Endometrium (tissue), 2 donors: Measurements from ENCODE around the gene EYA3.

Experiments used
- FAIRE-seq: peaks from 2 replicates; lab custom pipeline; 2012; peaks lifted over from hg19 to GRCh38; lab: Jason Lieb, UNC
- donor health status: control.
- donor health status: control.

Gene EYA3

DNA sequence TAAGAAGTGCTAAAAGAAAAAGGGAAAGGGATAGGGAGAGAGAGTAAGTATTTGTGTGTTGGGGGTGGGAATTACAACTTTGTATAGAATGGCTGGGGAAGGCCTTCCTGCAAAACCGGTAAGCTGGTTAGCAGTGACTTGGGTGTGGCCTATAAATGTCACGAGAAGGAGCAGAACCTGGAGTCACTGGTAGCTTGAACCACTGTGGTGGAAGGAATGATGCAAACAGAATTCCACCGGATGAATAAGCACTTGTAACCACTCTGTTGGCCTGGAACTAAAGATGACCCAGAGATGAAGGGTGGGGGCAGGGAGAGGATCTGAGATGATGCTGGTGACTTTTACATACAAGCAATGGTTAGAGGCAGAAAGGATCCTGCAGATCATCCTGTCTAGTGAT is 119.7 kb downstream of the EYA3 start:
- FAIRE-seq, result no peak

DNA sequence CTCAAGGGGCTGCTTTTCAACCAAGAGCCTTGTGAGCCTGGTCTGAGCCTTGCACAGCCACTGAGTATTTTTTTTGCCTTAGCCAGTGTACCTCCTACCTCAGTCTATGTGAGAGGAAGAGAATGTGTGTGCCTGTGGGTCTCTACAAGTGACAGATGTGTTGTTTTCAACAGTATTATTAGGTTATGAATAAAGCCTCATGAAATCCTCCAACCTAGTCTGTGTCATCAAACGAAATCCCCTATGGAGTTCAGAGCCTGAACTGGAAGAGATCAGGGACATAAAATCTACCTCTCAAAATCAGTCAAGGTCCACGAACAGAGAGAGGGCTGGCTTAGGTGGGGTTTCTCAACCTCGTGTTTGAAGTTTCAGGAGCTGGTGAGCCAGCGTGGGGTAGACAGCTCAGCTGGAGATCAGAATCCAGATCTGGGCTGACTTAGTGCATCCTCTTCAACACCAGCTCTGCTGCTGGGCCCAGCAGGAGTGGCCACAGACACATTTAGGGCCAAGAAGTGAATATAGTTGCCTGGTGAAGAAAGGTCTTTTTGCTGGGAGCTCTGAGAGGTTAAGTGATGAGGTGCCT is 120.4 kb downstream of the EYA3 start:
- no peak for FAIRE-seq

DNA sequence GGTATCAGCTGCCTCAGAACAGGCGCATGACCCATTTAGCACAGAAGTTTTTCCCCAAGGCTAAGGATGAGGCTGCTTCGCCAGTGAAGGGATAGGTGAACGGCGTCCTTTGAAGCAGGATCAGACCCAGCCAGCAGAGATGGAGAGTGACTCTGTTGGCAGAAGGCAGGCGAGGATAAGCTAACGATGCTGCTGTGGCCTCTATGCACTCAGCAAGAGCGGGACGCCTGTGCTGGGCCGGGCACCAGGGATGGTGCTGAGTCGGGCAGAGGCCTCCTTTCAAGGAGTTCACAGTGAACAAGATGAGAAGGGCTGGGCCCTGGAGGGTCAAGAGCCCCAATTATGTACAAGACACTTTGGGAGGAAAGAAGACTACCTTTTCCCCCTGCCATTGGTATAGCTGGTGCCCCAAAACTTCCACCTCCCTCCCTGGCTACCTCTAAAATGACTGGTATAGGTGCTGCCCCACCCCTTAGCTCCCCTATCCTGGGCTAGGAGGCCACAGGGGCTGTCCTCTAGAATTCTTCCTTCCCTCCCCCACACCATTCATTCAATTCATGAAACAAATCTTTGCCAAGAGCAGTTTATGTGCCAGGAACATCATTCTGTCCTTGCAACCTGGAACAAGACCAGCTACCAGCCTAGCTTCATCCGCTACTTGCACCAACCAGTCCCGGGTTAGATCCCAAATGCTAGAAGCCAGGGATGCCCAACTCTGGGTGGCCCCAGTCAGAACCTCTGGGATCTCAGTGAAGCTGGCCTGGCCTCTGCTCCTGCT is 121.1 kb downstream of the EYA3 start:
- no peak for FAIRE-seq

DNA sequence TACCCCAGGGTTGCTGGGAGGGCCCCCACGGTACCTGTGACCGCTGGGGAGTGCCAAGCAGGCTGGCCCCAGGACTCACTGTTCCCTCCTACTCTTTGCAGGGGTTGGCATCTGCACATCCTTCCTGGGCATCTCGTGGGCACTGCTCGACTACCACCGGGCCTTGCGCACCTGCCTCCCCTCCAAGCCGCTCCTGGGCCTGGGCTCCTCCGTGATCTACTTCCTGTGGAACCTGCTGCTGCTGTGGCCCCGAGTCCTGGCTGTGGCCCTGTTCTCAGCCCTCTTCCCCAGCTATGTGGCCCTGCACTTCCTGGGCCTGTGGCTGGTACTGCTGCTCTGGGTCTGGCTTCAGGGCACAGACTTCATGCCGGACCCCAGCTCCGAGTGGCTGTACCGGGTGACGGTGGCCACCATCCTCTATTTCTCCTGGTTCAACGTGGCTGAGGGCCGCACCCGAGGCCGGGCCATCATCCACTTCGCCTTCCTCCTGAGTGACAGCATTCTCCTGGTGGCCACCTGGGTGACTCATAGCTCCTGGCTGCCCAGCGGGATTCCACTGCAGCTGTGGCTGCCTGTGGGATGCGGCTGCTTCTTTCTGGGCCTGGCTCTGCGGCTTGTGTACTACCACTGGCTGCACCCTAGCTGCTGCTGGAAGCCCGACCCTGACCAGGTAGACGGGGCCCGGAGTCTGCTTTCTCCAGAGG is 121.9 kb downstream of the EYA3 start:
- FAIRE-seq, result no peak

DNA sequence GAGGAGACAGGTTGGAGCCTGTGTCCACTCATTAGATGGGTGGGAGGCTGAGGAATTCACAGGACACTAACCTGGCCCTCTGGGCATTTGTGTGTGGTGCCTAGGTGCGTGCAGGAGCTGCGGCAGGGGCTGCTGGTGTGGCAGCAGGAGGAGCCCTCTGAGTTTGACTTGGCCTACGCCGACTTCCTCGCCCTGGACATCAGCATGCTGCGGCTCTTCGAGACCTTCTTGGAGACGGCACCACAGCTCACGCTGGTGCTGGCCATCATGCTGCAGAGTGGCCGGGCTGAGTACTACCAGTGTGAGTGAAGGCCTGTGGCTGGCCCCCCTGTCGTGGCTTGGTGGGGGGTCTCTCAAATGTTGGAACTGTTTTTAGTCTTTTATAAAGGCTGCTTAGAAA is 125.0 kb downstream of the EYA3 start:
- no peak for FAIRE-seq

DNA sequence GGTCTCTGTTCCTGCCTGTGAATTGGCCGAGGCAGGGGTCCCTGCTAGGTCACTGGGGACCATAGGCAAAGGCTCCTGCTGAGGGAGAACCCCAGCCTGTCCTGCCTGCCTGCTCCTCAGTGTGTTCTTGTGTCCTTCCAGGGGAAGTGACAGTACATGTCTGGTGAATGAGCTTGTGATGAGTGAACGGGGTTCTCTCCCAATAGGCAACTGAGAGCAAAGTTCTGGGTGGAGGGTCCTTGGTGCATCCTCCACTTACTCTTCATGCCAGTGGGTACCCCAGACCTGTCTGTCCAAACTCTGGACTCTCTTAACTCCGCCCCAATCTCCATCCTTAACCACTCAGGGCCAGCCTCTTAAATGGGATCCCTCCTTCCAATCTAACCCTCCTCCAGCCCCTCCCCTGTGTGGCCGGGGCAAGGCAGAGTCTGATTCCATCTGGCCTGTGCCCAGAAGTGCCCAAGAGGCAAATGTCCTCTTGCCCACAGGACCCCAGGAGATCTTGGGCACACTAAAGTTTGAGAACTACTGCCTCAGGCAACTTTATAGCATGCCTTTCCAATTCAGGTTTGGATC is 126.7 kb downstream of the EYA3 start:
- no peak for FAIRE-seq

DNA sequence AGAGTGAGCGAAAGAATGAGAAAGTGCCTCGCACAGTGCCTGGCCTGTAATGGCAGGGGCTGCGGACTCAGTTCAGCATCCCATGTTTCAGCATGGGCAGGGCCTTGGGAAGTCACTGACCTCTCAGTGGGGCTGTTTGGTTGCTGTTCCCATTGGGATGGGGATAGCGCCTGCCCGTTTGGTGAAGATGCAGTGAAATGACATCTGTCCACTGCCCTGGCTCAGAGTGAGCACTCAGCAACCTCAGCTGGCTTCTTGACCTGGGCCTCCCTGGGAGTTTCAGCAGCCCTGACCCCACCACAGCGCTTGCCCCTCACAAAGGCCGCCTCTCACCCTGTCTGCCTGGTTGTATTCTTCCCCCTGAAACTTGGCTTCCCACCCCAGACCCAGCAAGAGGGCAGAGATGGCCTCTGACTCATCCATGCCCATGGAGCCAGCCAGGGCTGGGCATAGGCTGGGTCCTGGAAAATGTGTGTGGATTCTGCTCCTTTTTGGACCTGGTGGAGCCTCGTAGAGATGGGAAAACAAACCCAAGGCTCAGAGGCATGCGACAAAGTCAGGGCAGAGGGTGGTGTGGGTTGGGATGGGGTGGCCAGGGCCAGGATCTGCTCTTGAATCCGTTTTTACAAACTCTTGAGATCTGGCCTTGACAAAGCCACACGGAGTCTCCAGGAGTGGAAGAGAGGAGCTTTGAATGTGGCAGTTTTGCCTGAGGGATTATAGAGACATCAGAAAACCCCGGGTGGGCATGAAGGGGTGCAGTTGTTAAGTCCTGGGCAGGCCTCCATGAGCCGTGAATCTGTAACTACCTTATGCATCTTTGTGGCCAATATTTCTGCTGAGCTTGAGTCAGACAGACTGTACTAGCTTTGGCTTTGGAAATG is 127.4 kb downstream of the EYA3 start:
- FAIRE-seq, result no peak

DNA sequence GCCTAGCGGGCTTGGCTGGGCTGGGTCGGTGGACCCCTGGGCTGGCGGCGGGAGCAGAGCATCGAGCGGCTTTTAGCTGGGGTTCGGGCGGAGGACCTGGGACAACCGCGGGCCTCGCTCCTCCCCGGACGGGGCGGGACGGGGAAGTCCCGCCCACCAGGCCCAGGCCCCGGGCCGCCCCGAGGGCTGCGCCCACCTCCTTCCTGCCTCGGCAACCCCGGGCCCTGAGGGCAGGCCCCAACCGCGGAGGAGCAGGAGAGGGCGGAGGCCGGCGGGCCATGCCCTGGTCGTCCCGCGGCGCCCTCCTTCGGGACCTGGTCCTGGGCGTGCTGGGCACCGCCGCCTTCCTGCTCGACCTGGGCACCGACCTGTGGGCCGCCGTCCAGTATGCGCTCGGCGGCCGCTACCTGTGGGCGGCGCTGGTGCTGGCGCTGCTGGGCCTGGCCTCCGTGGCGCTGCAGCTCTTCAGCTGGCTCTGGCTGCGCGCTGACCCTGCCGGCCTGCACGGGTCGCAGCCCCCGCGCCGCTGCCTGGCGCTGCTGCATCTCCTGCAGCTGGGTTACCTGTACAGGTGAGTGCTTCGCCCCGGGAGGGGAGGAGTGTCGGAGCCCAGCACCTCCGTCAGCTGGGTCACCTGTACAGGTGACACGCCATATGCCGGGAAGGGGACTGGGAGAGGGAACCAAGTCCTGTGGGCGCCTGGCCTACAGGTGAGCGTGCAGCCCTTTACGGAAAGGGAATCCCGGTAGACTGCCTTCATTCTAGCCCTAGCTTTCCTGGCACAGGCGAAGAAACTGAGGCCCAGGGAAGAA is 128.4 kb downstream of the EYA3 start, which contains the start of gene XKR8:
XKR8 (plus strand) TSS at position 182 of the 812 bp plus-strand sequence; CDS start at position 279, 97 bp downstream.
- no peak for FAIRE-seq

DNA sequence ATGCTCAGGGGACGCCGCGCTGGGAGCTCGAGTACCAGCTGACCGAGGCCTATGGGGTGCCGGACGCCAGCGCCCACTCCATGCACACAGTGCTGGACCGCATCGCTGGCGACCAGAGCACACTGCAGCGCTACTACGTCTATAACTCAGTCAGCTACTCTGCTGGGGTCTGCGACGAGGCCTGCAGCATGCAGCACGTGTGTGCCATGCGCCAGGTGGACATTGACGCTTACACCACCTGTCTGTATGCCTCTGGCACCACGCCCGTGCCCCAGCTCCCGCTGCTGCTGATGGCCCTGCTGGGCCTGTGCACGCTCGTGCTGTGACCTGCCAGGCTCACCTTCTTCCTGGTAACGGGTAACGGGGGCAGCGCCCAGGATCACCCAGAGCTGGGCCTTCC is 129.9 kb downstream of the EYA3 start:
- FAIRE-seq, result no peak

DNA sequence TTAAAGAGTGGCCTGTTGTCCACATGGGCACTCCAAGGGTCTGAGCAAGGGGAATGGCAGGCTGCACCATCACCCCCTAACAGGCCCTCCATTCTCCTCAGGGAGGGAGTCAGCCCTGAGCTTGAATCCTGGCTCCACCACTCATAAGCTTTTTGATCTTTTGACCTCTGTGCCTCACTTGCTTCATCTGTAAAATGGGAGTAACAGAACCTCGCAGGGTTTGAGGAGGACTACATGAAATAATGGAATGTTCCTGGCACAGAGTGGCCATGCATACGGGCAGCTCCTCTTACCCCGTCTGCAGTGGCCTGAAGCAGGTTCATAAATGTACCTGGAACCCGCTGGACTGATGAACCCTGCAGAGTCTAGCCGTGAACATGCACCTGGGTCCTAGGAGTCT is 130.8 kb downstream of the EYA3 start:
- FAIRE-seq, result no peak

DNA sequence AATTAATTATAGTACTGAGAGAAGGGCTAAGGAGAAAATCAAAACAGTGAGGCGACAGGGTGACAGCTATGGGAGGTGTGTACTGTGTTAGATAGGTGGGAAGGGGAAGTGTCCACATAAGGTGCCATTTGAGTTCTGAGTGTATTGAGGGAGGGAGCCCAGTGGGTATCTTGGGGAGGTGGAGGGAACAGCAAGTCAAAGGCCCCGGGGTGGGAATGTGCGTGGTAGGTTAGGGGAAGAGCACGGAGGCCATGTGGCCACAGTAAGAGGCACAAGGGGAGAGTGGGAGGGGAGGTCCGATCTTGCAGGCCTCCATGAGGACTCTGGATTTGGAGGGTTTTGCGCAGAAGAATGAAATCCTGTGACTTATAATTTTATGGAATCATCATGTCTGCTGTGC is 131.6 kb downstream of the EYA3 start:
- no peak for FAIRE-seq

DNA sequence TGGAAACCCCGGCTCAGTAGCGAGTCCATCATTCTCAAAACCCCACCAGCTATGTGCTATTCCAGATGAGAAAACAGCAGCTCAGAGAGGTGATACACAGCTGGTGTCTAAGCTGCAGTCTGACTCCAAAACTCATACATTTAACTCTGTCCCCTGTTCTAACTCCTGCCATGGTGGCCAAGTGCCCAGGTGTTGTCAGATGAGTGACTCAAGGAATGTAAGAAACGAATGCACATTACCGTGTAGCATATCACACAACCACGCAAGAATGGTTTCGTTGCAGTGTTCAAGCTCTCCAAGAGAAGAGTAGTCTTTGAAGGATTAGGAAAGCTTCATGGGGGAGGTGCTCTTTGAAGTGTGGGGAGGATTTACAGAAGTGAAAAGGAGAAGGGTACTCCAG is 133.3 kb downstream of the EYA3 start:
- FAIRE-seq, result no peak

DNA sequence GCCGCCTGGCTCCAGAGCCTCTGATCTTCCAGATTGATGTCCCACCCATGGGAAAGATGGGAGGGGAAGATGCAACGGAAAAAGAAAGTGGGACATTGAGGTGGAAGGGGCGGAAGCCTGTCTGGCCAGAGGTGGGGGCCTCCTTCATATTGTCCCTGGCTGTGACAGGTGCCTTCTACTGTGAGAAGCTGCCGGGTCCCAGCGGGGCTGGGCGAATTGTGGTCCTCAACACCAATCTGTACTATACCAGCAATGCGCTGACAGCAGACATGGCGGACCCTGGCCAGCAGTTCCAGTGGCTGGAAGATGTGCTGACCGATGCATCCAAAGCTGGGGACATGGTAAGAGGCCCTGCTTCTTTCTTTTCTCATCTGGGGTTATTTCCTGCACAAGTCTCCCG is 134.2 kb downstream of the EYA3 start:
- FAIRE-seq, result no peak

DNA sequence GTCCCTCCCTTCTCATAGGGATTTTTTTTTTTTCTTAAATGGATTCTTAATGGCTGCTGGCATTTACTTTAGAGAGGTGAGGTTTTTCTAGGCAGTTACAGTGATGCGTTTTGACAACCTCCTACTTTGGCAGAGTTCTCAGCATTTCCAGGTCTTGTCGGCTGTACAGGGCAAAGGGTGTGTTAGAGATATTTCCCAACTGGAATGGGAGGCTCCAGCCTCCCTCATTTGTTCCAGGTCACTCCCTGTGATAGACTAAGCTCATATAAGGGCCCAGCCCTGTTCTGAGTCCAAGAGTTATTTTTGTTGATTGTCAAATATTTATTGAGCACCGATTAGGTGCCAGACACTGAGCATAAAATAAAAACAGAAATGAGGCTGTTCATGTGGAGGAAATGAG is 136.3 kb downstream of the EYA3 start:
- FAIRE-seq, result no peak

DNA sequence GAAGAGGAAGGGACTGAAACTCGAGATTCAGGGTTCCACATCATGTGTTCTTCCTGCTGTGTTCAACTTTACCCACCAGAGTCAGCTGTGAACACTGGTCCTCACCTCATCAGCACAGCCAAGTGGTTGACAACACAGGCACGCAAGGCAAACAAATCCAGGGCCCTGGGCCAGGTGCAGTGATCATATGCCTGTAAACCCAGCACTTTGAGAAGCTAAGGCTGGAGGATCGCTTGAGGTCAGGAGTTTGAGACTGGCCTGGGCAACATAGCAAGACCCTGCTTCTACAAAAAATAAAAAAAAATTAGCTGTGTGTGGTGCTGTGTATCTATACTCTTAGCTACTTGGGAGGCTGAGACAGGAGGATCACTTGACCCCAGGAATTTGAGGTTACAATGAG is 137.0 kb downstream of the EYA3 start:
- FAIRE-seq, result no peak

DNA sequence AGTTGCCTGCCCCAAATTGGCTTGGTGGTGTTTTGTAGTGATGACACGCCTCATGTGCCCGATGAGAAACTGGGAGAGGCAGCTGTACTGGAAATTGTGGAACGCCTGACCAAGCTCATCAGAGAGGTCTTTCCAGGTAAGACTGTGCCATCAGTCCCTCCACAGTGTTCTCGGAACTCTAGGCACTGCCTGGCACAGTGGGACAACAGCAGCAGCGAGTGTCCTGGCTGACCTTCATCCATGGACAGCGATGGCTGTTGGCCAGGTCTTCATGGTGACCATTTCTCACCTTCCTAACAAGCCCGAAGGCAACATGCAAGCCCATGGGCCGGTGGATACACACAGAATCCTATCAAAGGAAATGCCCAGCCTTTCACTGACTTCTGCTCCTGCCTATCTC is 139.4 kb downstream of the EYA3 start:
- FAIRE-seq, result no peak

DNA sequence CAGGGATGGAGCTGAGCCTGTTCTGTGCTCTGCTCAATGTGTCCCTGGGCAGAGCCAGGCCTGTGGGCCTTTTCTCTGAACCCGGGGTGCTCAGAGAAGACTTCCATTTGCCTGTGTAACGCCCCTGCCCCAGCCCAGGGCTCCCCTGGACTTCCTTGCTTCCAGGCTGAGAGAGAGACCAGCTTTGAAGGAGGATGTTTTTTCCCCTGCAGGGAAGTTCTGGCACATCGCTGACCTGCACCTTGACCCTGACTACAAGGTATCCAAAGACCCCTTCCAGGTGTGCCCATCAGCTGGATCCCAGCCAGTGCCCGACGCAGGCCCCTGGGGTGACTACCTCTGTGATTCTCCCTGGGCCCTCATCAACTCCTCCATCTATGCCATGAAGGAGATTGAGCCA is 143.4 kb downstream of the EYA3 start:
- FAIRE-seq, result no peak

DNA sequence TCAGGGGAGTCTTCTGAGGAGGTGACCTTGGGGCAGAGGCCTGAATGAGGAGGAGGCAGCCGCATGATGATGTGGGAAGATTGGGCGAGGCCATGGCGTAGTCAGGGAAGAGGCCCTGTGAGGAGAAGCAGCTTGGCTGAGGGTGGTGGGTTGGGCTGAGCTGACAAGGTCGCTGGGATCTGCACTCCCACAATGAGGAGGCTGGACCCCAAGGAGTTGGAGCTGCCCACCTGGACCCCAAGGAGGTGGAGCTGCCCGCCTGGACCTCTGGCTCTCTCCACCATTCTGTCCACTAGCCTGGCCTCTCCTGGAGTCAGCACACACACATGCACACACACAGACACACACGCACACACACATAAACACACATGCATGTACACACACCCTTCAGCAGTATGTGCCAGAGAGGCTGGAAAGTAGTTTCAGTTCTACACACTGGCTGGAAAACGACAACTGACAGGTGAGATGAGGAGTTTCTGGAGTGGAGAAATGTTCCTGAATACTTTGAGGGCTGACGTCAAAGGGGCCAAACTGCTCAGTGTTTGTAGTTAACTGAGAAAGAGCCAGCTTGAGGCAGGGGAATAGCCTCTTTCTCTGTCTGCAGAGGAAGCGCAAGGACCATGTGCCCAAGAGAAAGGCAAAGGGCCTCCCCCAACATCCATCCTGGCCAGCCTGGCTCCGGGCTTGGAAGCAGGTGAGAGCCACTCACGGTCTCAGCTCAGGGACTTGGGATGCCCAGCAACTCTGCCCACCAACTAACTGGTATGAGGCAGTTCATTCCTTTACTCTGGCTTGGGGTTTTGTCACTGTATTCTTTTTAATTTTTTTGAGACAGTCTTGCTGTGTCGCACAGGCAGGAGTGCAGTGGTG is 146.5 kb downstream of the EYA3 start:
- FAIRE-seq, result no peak

DNA sequence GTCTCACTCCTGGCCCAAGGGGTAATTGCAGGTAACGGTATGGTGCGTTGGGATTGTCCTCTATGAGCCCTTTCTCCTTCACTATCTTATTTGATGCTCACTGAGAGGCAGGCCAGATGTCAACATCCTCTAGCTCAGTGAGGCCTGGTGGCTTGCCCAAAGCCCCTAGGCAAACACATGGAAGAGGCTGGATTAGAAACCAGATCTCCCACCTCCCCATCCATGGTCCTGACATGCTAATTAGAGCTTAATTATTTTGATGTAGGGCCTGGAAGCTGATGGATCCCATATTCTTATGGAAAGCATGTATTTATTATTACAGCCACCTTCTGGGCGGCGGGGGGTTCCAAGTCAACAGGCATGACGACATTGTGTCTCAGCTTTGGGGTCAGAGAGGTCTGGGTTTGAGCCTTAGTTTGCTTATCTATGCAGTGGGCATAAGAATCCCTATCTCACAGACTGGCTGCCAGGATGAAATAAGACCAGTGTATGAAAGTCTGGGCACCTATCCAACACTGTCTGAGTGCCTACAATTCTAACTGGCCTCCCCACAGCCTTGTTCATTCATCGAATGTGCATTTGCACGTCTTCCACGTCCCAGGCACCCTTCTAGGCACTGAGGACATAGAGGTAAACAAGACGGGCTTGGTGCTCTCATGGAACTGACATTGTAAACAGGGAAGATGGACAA is 147.4 kb downstream of the EYA3 start:
- no peak for FAIRE-seq

DNA sequence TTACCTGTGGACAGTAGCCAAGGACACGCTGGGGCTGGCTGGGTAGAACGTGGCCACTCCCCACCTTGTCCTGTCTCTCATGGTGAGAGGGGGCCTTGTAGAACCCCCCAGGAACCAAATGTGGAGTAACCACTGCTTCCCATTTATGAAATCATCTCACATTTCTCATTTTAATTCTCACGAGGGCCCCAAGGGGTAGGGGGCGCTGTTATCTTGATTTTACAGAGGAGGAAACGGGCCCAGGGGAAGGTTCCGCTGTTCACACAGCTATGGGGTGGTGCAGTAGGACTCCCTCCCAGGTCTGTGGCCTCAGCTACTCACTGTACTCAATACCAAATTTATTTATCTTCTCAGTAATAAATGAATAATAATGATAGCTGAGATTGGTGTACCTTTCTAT is 148.1 kb downstream of the EYA3 start:
- no peak for FAIRE-seq
